HepG2 (cell line): Measurements from ENCODE around the gene TNFAIP1. TPM values are rescaled to one million over a fixed set of nuclear protein-coding genes. Genes with fewer than 3 reads are reported as not detected.

Experiments
- ATAC-seq: fragments of 200-7000 bp; cut with Tn5 transposase; 3 replicates; pipeline ENCODE4 v1.9.1; 2020; ENCODE audit warnings: mild to moderate bottlenecking, moderate library complexity
- BruUV-seq: library from RNA; stranded (reverse); fragments of 400-500 nt; replicated peaks from 2 replicates; lab custom pipeline; 2021; lab: Mats Ljungman, UMichigan
- CTCF ChIA-PET: fragments of 300-600 bp; formaldehyde crosslinking; extraction: SDS; loops from one replicate; lab custom pipeline; 2021; ENCODE audit warnings: low total read pairs, inconsistent platforms, low intra/inter-chr PET ratio; lab: Yijun Ruan, JAX
- POLR2A ChIA-PET: fragments of 350-600 bp; sonication (Branson Sonifier 250); formaldehyde crosslinking; loops from one replicate; lab custom pipeline; 2020; ENCODE audit warnings: antibody characterized with exemption, inconsistent platforms; lab: Yijun Ruan, JAX
- DNase-seq: peaks from one replicate; pipeline ENCODE4 v3.0.0-alpha.2; 2015; ENCODE audit warnings: low spot score
- FAIRE-seq: peaks from 3 replicates; lab custom pipeline; 2011; peaks lifted over from hg19 to GRCh38; lab: Jason Lieb, UNC
- H2AFZ ChIP-seq: one replicate; pipeline ENCODE4 v1.6.1; 2011; ENCODE audit warnings: low read length, inconsistent platforms
- H3K27ac ChIP-seq: fragments of 300-600 bp; 3 replicates; pipeline ENCODE4 v1.8.0; 2011; ENCODE audit warnings: mixed run types, mild to moderate bottlenecking, mixed read lengths, low read length, inconsistent platforms; ENCODE audit not compliant: insufficient read depth; ENCODE audit errors: extremely low read length
- H3K27me3 ChIP-seq, 2 experiments: fragments of 200-600 bp in 1 of 2; 2 replicates in 1 of 2; 3 replicates in 1 of 2; pipeline versions ENCODE4 v1.6.0 to v1.8.0; 2011; ENCODE audit warnings: low read length in 2 of 2, mild to moderate bottlenecking in 2 of 2, moderate library complexity in 2 of 2, inconsistent platforms in 1 of 2; ENCODE audit not compliant: insufficient read depth in 2 of 2, control insufficient read depth in 1 of 2
- H3K36me3 ChIP-seq, 2 experiments: fragments of 200-600 bp in 1 of 2; replicated peaks in 1 of 2; 2 replicates in 1 of 2; 3 replicates in 1 of 2; pipeline versions ENCODE4 v1.5.1 to v1.8.0; 2011; ENCODE audit warnings: low read length in 2 of 2, inconsistent platforms in 1 of 2; ENCODE audit not compliant: insufficient read depth in 2 of 2, control insufficient read depth in 1 of 2
- H3K4me1 ChIP-seq: 2 replicates; pipeline ENCODE4 v1.5.1; 2012; ENCODE audit warnings: low read length, inconsistent platforms; ENCODE audit not compliant: insufficient read depth
- H3K4me2 ChIP-seq: 2 replicates; pipeline ENCODE4 v1.6.0; 2011; ENCODE audit warnings: low read depth, low read length, inconsistent platforms
- H3K4me3 ChIP-seq, 3 experiments: fragments of 200-600 bp in 1 of 3; sonication (generic), shearing (Covaris generic) in 1 of 3; replicated peaks in 1 of 3; 2 replicates each; pipeline ENCODE4 v1.5.1; 2011 to 2016; ENCODE audit warnings: low read length in 3 of 3, inconsistent platforms in 2 of 3, low read depth in 2 of 3, mild to moderate bottlenecking in 2 of 3, control low read depth in 1 of 3, mixed read lengths in 1 of 3; ENCODE audit not compliant: insufficient read depth in 1 of 3
- H3K79me2 ChIP-seq: one replicate; pipeline ENCODE4 v1.6.1; 2011; ENCODE audit warnings: low read length, inconsistent platforms; ENCODE audit not compliant: insufficient read depth
- H3K9ac ChIP-seq: 2 replicates; pipeline ENCODE4 v1.6.0; 2011; ENCODE audit warnings: mild to moderate bottlenecking, low read depth, low read length, inconsistent platforms; ENCODE audit not compliant: insufficient read depth
- H3K9me3 ChIP-seq: 2 replicates; pipeline ENCODE4 v1.5.1; 2012; ENCODE audit warnings: mild to moderate bottlenecking, low read length
- H4K20me1 ChIP-seq: 2 replicates; pipeline ENCODE4 v1.6.0; 2011; ENCODE audit warnings: inconsistent platforms, mild to moderate bottlenecking, low read length, moderate library complexity; ENCODE audit not compliant: insufficient read depth
- ARNTL ChIP-seq: sonication (generic); formaldehyde crosslinking; IDR thresholded peaks from 2 replicates; pipeline ENCODE4 v1.4.0; 2020; ENCODE audit warnings: mild to moderate bottlenecking, missing genetic modification reagents
- EHMT2 ChIP-seq: fragments of 200-600 bp; sonication (generic); IDR thresholded peaks from 2 replicates; pipeline ENCODE4 v1.7.0; 2017; ENCODE audit warnings: antibody characterized with exemption, low read depth, low read length, borderline replicate concordance
- HMG20B ChIP-seq: conservative IDR thresholded peaks from 2 replicates; pipeline ENCODE4 v1.6.1; 2016; ENCODE audit warnings: missing genetic modification reagents, missing compliant biosample characterization
- HNF4G ChIP-seq, 2 experiments: sonication (generic) in 1 of 2; formaldehyde crosslinking in 1 of 2; IDR thresholded peaks; 2 replicates each; pipeline versions ENCODE4 v1.4.0 to v1.6.1; 2011 to 2020; ENCODE audit warnings: borderline replicate concordance in 2 of 2, low read depth in 2 of 2, mild to moderate bottlenecking in 2 of 2, low read length in 1 of 2, missing genetic modification reagents in 1 of 2, moderate library complexity in 1 of 2
- JDP2 ChIP-seq: sonication (generic); formaldehyde crosslinking; IDR thresholded peaks from 2 replicates; pipeline ENCODE4 v1.8.1; 2022; ENCODE audit warnings: missing genetic modification reagents, borderline replicate concordance
- KDM5A ChIP-seq: fragments of 200-600 bp; sonication (generic); IDR thresholded peaks from 2 replicates; pipeline ENCODE4 v1.7.0; 2018; ENCODE audit warnings: antibody characterized with exemption, mild to moderate bottlenecking, low read length, borderline replicate concordance
- MEIS1 ChIP-seq: sonication (generic); formaldehyde crosslinking; IDR thresholded peaks from 2 replicates; pipeline ENCODE4 v1.9.0; 2021; ENCODE audit warnings: mild to moderate bottlenecking, missing genetic modification reagents, moderate library complexity, borderline replicate concordance
- NR2F1 ChIP-seq, 2 experiments: fragments of 450-650 bp in 1 of 2; formaldehyde crosslinking in 1 of 2; IDR thresholded peaks; 2 replicates each; pipeline versions ENCODE4 v1.5.0 to v1.6.1; 2016 to 2020; ENCODE audit warnings: mild to moderate bottlenecking in 1 of 2, missing compliant biosample characterization in 1 of 2, missing genetic modification reagents in 1 of 2, moderate library complexity in 1 of 2
- NRL ChIP-seq: sonication (generic); formaldehyde crosslinking; IDR thresholded peaks from 2 replicates; pipeline ENCODE4 v1.5.0; 2020; ENCODE audit warnings: missing genetic modification reagents, mild to moderate bottlenecking, moderate library complexity, borderline replicate concordance
- PREB ChIP-seq: sonication (generic); formaldehyde crosslinking; IDR thresholded peaks from 2 replicates; pipeline ENCODE4 v1.4.0; 2020; ENCODE audit warnings: missing genetic modification reagents
- STAT5B ChIP-seq: sonication (generic); formaldehyde crosslinking; IDR thresholded peaks from 2 replicates; pipeline ENCODE4 v1.4.0; 2020; ENCODE audit warnings: missing genetic modification reagents
- U2AF2 ChIP-seq: fragments of 200-400 bp; formaldehyde crosslinking; IDR thresholded peaks from 2 replicates; pipeline ENCODE4 v1.6.1; 2017; ENCODE audit warnings: low read depth, mild to moderate bottlenecking, low read length
- YEATS4 ChIP-seq: sonication (generic); formaldehyde crosslinking; IDR thresholded peaks from 2 replicates; pipeline ENCODE4 v1.4.0; 2020; ENCODE audit warnings: missing genetic modification reagents, borderline replicate concordance
- ZNF101 ChIP-seq: sonication (generic); formaldehyde crosslinking; IDR thresholded peaks from 2 replicates; pipeline ENCODE4 v1.4.0; 2020; ENCODE audit warnings: mild to moderate bottlenecking, low read depth, missing genetic modification reagents, borderline replicate concordance
- ZNF329 ChIP-seq: sonication (generic); formaldehyde crosslinking; IDR thresholded peaks from 2 replicates; pipeline ENCODE4 v1.9.0; 2021; ENCODE audit warnings: low read depth, mild to moderate bottlenecking, missing genetic modification reagents
- ZNF776 ChIP-seq: sonication (generic); formaldehyde crosslinking; IDR thresholded peaks from 2 replicates; pipeline ENCODE4 v1.4.0; 2020; ENCODE audit warnings: mild to moderate bottlenecking, missing genetic modification reagents
- ZNF839 ChIP-seq: sonication (generic); formaldehyde crosslinking; IDR thresholded peaks from 2 replicates; pipeline ENCODE4 v1.4.0; 2020; ENCODE audit warnings: missing genetic modification reagents, mild to moderate bottlenecking, borderline replicate concordance
- ZNF878 ChIP-seq: sonication (generic); formaldehyde crosslinking; IDR thresholded peaks from 2 replicates; pipeline ENCODE4 v1.8.1; 2023; ENCODE audit warnings: mild to moderate bottlenecking, missing genetic modification reagents, moderate library complexity
- WGBS: methylation state at CpG from one replicate; pipeline ENCODE4 v1.1.6; 2017; ENCODE audit warnings: low lambda C conversion rate; 5-methylcytosine and 5-hydroxymethylcytosine counted together
- in situ Hi-C: cut with HindIII; loops from 2 replicates; pipeline ENCODE4 v1.10.0; 2017; ENCODE audit warnings: low pct_unique_long_range_greater_than_20kb; ENCODE audit not compliant: extremely low pct_ligation_motif_present
- intact Hi-C: fragments of 100-400 bp; cut with micrococcal nuclease; formaldehyde crosslinking; loops from one replicate; pipeline ENCODE4 v1.10.0; 2022; ENCODE audit not compliant: unreplicated experiment
- polyA plus RNA-seq, 8 experiments: library from polyadenylated mRNA; depleted of rRNA in 3 of 8; stranded (reverse) in 7 of 8; unstranded in 1 of 8; fragments of >200 nt; fragmentation: Illumina TruSeq in 4 of 8; extraction: Trizol in 4 of 8; gene quantifications; 2 replicates each; pipeline versions ENCODE4 v1.2.1 to v1.2.3, GENCODE V29; 2011 to 2016; ENCODE audit warnings: low read depth in 4 of 8, missing spikeins in 1 of 8, mixed read lengths in 1 of 8; ENCODE audit not compliant: insufficient read depth in 1 of 8
- total RNA-seq, 5 experiments: library from RNA; depleted of rRNA; stranded (reverse); fragments of >200 nt; fragmentation: Illumina TruSeq; extraction: Trizol; gene quantifications; 2 replicates each; pipeline ENCODE4 v1.2.3, GENCODE V29; 2016; ENCODE audit warnings: low read depth in 1 of 5
- TF ChIP-seq, protein P1 (sequence below): sonication (generic); formaldehyde crosslinking; conservative IDR thresholded peaks from 2 replicates; pipeline ENCODE4 v1.8.0; 2022; ENCODE audit warnings: mild to moderate bottlenecking, moderate library complexity, missing genetic modification reagents

TNFAIP1 gene
- total and polyA plus RNA-seq, 2 of the 13 experiments (the other 11 are each of a cell fraction or from before 2014, with no cell fraction given), result 17.5 to 40.6 TPM

DNA sequence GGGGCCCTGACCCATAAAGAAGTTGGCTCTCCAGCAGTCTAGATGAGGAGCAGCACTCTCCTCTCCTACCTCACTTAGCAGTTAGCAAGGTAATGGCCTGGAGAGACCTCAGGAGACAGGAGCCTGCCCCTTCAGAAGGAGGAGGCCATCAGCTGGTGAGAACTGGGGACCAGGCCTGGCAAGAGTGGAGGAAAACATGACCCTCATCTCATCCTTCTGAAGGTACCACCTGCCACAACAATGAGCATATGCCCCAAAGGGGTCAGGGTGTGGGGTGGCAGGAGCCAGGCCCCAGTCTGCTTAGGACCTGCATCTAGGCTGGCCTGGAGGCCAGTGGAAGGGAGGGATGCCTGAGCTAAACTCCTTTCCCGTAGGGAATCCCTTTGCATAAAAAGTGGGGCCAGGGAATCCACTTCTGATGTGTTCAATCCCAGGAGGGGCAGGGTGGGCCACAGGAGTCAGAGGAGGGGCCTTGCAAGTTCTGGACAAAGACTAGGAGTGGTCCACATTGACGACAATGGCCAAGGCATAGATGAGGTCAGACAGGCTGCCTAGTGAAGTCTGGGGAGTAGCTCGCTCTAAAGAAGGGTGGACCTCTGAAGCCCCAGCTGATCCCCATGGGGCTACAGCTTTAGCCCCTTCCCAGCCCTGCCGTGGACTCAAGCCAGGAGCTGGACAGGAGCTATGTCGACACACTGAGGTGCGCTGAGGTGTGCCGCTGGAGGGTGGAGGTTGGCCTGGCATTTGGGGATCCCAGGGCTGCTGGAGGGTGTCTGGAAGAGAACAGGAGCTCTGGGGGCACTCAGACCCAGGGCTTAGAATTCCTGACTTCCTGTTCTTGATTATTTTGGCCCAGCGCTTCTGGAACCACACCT, 28.5 kb downstream of the TNFAIP1 start:
- DNase-seq, result no peak
- H3K27ac ChIP-seq, result no peak overlapping the region
- CTCF ChIA-PET, result no interaction called here
- peaks cover 19 to 41% of the 10 kb centered on the region in 2 experiments for H3K36me3 ChIP-seq
- H3K9me3 ChIP-seq, result no peaks in the 10 kb centered on the region
- POLR2A ChIA-PET, result interaction anchor here (0.8 to 8.3 kb wide), 6 partner anchors 9 to 58 kb away, joined by 3 to 122 read pairs (median 3); partner anchors contain the start of genes IFT20, SLC46A1 and TNFAIP1
- TF ChIP-seq ZNF329 (CRISPR knock-in tag), result no peak
- TF ChIP-seq ARNTL, result no peak
- TF ChIP-seq ZNF776, result no peak
- TF ChIP-seq ZNF101 (CRISPR knock-in tag), result no peak
- TF ChIP-seq U2AF2, result no peak
- no peak for TF ChIP-seq STAT5B (CRISPR knock-in tag)
- TF ChIP-seq MEIS1 (CRISPR knock-in tag), result no peak
- no peak for TF ChIP-seq HMG20B
- no peak for TF ChIP-seq JDP2 (CRISPR knock-in tag)
- no peak for TF ChIP-seq ZNF839 (CRISPR knock-in tag)
- TF ChIP-seq, protein P1, sequence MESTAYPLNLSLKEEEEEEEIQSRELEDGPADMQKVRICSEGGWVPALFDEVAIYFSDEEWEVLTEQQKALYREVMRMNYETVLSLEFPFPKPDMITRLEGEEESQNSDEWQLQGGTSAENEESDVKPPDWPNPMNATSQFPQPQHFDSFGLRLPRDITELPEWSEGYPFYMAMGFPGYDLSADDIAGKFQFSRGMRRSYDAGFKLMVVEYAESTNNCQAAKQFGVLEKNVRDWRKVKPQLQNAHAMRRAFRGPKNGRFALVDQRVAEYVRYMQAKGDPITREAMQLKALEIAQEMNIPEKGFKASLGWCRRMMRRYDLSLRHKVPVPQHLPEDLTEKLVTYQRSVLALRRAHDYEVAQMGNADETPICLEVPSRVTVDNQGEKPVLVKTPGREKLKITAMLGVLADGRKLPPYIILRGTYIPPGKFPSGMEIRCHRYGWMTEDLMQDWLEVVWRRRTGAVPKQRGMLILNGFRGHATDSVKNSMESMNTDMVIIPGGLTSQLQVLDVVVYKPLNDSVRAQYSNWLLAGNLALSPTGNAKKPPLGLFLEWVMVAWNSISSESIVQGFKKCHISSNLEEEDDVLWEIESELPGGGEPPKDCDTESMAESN (CRISPR knock-in tag), result no peak
- TF ChIP-seq ZNF878 (CRISPR knock-in tag), result no peak
- no peak for TF ChIP-seq HNF4G (IDR thresholded peaks at IDR 0.05; ENCODE audit: borderline replicate concordance, low read depth, low read length)
- TF ChIP-seq HNF4G (CRISPR knock-in tag; IDR thresholded peaks at IDR 0.05; ENCODE audit: borderline replicate concordance, low read depth), result no peak
- TF ChIP-seq NR2F1 (CRISPR knock-in tag; IDR thresholded peaks at IDR 0.05), result no peak
- TF ChIP-seq EHMT2, result no peak
- TF ChIP-seq PREB (CRISPR knock-in tag), result no peak
- TF ChIP-seq NRL, result no peak
- no peak for TF ChIP-seq KDM5A
- TF ChIP-seq YEATS4 (CRISPR knock-in tag), result no peak
- ATAC-seq, result no peak
- H2AFZ ChIP-seq, result no peak overlapping the region
- BruUV-seq, result no TSS peak
- FAIRE-seq, result no peak
- in situ Hi-C loops (no loop called here), intact Hi-C loops (no loop called here)
- peaks cover 9% of the 10 kb centered on the region for H3K79me2 ChIP-seq
- 97% methylated on average over 5 of the region's 8 CpGs for WGBS
- no peaks in the 10 kb centered on the region for H3K27me3 ChIP-seq
- H3K4me3 ChIP-seq, result no peak overlapping the region
- H3K4me1 ChIP-seq, result peaks cover 33% of the 10 kb centered on the region
- no peaks in the 10 kb centered on the region for H4K20me1 ChIP-seq
- no peak overlapping the region for H3K4me2 ChIP-seq
- no peak overlapping the region for H3K9ac ChIP-seq
